HG02798 (cell line): ENCODE data around the gene EEA1.
"Not testable (repeated sequence)": the region's sequence is repeated elsewhere in the genome, so short reads cannot be mapped to it uniquely, and the experiment has no call there.

Experiments used
- ATAC-seq: cut with Tn5 transposase; IDR thresholded peaks from one replicate; pipeline ENCODE4 v1.9.1; 2021; ENCODE audit warnings: mild to moderate bottlenecking; ENCODE audit not compliant: unreplicated experiment, poor library complexity

The EEA1 gene

DNA sequence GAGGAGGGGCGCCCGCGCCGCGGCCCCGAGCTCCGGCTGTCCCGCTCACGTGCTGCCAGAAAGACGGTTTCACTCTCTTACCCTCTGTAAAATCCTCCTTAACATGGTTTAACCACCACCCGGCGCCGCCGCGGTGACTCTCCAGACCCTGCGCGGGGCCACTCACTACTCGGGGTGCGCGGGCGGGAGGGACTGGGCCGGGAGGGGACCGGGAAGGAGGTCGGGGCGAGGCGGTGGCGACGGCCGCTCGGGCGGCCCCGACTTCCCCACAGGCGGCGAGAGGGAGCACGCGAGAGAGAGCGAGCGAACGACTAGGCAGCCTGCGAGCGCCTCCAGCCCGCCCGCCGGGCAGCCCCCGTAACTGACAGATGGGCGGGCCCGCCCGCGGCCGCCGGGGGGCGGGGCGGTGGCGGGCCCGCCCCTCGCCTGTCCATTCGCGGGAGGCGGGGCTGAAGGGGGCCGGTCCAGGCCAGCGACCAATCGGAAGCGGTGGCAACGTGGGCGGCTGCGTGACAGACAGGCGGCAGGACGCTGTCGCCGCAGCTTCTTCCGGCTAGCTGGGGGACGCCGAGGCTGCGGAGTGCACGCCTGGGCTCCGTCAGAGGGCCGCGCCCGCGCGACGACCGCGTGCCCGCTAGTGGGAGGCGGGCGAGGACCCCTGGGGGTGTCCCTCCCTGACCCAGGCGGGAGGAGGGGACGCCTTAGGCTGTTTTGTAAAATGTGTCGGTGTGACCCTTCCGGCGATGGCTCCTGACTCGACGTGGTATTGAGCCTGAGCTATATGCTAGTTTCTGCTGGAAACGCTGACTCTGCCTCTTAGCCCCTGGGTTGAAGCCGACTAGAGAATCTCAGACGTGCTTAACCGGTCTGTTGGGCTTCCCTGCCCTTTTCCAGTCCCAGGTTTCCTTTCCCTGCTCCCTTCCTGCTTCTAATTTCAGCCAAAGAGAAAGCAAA is at the start of gene EEA1:
EEA1 (minus strand) TSS at position 334 of the 954 bp plus-strand sequence; CDS start at position 105, 229 bp downstream.
- ATAC-seq, result peak; percentile 91

DNA sequence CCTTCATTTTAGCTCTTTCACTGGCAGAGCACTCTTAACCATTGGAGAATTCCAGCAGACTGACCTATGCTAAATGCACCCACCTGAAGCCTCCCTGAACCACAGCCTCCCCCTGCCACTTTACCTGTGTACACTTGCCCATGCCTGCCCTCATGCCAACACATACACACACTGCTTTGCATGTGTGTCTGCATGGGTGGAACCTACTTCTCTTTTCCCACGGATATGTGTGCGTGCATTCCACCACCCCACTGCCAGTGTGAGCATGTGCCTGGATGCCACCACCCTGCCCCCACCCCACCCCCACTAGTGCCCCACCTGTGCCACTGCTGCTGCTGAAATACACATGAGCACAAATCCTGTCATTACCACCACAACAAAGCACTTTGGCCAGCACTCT is 49.5 kb upstream of the EEA1 start:
- no peak for ATAC-seq

DNA sequence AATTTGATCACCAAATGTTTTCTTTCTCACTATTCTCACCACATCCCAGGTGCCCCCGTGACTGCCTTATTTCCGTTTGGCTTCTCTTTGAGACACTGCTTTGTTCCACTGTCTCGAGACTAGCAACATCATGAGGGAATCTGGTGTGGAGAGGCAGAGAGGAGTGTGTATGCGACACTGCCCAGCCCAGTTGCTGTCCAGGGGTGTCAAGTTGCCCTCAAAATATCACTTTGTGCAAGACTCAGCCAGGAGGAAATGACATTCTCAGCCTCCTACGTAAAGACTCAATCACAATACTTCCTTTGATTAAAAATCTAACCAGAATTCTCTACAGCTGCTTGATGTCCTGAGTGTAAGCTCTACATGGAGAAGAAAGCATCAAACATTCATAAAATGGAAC is 48.2 kb upstream of the EEA1 start:
- no peak for ATAC-seq

DNA sequence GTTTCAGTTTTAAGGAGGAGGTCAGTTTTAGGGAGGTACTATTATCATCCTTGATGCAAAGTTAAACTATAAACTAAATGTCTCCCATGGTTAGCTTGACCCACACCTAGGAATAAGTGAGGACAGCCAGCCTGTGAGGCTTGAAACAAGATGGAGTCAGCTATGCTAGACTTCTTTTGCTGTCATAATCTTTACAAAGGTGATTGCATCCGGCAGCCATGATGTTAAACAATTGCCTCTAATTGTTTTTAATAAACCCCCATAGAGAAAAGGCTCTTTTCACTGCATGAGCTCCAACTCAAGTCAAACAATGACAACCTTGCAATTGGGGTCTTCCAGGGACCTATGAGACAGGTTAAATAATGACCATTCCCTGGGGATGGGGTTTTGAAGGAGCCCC is 45.7 kb upstream of the EEA1 start:
- no peak for ATAC-seq

DNA sequence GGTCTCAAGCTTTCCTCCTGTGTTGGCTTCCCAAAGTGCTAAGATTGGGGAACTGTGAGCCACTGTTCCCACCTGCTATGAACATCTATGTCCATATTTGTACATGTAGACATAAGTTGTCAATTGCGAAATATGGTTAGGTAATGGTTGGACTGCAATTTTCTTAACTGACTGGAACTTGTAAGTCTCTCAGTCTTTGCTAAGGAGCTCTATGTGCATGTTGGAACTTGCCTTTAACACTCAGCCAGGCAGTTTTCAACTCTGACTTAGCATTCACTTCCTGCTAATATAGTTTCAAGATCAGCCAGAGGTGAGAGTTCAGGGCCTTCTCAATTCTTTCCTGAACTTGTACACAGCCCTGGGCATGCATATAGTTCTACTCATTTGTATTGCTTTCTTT is 44.5 kb upstream of the EEA1 start:
- peak; percentile 58 for ATAC-seq

DNA sequence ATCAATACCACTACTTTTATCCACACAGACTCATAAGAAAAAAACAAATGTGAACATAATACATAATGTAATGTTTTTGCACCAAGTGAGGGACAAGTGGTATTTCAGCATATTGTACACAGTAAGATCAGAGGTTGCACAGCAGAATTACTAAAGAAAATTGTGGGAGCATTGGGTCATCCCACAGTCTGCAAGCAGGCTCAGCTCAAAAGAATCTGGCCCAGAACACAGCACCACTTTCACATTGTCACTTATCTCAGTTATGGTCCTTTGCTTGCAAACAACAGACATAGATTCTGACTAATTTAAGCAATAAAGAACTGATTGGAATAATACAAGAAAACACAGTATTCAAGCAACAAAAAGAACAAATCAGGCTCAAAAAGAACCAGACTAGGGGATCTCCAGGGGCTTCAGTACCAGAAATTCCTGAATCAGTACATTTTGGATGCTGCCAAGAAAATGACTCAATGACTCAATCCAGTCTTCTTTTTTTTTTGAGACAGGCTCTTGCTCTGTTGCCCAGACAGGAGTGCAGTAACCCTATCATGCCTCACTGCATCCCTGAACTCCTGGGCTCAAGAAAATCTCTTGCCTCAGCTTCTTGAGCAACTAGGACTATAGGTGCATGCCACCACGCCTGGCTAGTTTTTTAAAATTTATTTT is 42.9 kb upstream of the EEA1 start:
- ATAC-seq, result no peak

DNA sequence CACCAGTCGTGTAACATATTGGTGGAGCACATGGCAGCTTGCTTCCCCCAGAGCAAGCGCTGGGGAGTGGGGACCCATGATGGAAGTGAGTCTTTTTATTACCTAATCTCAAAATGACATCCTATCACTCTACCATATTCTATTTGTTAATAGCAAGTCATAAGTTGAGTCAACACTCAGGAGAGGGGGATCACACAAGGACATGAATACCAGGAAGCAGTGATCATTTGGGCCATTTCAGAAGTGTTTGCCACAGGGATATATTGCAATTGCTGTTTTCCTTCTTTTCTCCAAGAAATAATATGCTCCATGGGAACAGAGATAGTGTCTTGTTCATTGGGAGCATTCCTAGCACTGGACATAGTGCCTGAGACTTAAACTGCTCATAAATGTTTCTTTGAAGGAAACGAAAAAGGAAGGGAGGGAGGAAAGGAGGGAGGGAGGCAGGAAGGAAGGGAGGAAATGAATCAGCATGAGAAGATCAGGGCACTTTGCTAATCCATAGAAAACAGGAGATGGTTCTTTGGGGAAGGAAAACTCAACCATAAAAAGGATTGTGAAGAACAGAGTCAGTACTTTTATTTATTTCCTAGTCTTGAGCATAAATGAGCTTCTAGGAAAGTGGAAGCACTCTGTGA is 39.2 kb upstream of the EEA1 start:
- no peak for ATAC-seq

DNA sequence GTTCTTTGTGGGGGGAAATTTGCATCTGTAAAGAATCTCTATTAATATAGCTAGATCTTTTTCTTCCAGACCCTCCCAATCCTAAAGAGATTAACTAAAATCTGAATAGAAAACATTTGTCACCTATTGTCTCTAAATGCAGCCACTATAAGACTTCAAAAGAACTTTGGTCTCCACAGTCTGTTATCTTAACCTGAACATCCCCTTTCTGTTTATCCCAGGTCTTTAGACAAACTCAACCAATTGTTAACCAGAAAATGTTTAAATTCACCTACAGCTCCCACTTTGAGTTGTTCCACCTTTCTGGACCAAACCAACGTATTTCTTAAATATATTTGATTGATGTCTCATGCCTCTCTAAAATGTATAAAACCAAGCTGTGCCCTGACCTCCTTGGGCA is 35.3 kb upstream of the EEA1 start:
- not testable (repeated sequence) for ATAC-seq

DNA sequence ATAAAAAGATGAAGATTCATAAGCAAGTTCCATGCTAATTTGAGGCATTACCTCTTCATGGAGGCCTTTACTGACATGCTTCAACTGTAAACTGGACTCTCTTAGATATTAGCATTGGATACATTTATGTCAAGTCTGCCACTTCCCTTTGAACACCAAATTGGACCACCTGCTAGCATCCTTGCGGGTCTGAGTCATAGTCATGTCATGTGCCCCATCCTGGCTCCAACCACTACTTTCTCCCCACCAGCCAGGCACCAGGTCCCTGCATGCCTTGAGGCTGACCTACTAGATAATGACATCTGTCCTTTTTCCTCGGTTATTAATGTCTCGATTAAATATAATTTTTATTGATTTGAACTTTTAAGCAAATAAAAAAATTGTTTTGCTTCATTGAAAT is 32.9 kb upstream of the EEA1 start:
- no peak for ATAC-seq

DNA sequence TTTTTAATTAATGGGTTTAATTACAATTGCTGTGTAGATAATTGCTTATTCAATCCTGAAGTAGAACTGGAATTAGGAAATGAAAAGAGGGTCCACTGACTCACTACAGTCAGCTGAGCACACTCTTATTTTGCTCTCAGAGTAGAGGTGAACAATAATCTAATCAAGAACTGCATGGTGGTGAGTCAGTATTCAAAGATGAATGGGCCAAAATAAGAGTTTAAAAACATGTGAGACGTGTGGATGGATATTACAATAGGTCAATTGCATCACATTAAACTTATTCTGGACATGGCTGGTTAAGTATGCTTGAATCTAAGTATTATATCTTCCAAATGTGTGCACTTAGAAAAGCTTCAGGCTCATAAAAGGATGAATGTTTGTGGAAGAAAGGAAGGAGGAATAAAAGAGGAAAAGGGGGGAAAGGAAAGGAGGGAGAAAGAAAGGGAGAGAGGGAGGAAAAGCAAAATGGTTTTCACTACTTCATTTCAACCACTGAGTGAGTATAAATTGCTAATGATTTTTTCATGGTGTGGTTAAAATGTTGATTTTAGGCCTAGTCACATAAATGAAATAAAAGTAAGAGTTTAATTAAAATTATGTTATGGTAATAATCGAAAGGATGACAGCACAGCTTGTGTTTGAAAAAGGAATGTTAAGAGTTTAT is 27.0 kb upstream of the EEA1 start:
- ATAC-seq, result no peak

DNA sequence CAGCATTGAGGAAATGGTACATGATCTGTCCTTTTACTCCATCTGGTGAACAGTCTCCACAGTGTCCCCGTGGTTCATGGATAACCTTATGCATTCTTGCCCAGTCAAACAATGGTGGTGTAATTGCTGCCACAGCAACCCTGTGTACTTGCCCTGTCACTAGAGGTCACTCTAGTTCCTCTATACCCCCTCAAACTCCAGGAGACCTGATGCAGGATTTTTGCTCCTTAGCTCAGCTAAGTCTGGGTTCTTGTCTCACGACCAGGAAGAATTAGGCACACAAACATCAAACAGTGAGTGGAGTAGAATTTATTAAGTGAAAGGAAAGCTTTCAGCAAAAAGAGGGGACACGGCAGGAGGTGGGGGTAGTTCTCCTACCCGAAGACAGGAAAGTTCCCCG is 24.7 kb upstream of the EEA1 start:
- ATAC-seq, result no peak

DNA sequence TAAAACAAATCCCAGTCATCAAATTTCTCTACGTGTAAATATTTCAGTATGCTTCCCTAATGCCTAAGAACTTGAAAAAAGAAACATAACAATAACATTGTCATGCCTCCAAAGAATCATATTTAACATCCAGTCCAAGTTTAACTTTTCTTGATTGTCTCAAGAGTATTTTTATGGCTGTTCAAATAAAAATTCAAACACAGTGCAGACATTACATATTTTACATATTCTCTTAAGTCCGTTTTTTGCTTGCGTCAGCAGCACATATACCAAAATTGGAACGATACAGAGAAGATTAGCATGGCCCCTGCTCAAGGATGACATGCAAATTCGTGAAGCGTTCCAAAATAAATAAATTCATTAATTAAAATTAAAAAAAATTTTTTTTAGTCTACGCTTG is 23.3 kb upstream of the EEA1 start:
- no peak for ATAC-seq

DNA sequence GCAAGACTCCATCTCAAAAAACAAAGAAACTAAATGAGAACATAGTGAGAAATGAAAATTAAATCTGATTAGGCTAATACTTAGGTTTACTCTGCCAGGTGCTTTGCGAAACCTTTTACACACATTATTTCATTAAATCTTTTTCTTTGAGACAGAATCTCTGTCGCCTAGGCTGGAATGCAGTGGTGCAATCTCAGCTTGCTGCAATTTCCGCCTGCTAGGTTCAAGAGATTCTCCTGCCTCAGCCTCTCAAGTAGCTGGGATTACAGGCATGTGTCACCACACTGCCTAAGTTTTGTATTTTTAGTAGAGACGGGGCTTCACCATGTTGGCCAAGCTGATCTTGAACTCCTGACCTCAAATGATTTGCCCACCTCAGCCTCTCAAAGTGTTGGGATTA is 21.9 kb upstream of the EEA1 start:
- ATAC-seq, result no peak

DNA sequence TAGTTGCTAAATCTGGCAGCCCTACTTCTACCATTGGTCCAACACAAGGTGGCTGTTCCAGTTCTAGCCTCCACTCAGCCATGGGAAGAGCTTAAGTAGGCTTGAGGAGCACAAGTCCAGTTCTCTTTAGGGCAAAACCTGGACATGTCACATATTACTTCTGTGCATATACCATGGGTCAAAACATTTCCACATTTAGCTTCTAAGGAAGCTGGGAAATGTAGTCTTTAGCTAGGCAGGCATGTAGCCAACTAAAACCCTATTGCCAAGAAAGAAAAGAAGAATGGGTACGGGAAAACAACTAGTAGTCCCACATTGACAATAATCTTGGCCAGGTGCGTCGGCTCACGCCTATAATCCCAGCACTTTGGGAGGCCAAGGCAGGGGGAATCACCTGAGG is 20.9 kb upstream of the EEA1 start:
- no peak for ATAC-seq

DNA sequence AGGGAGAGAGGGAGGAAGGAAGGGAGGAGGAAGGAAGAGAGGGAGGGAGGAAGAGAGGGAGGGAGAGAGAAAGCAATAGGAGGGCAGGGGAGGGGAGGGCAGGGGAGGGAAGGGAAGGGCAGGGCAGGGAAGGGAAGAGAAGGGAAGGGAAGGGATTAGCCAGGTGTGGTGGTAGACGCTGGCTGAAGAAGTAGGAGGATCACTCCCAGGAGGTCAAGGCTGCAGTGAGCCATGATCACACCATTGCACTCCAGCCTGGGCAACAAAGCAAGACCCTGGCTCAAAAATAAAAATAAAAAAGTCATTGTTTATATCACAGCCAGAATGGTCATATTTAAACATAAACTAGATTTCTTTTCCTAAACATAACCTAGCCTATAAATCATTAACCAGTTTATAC is 20.4 kb upstream of the EEA1 start:
- no peak for ATAC-seq

DNA sequence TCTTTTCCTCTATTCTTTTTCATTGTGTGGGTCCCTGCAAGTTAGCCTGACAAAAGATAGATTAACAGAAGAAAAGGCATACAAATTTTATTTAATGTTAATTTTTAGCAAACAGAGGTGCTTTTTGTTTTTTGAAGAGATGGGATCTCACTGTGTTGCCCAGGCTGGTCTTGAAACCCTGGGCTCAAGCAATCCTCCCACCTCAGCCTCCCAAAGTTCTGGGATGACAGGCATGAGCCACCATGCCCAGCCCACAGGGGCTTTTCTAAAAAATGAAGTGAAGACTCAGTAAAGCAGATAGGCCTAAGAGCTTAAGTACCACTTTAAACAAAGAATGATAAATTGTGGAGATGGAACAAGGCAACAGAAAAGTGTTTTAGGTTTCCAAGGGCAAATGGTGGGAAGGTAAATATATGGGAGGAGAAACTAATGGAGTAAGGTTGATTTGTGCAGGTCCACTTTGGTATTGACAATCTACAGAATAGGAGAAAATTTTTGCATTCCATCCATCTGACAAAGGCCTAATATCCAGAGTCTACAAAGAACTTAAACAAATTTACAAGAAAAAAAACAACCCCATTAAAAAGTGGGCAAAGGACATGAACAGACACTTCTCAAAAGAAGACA is 18.6 kb upstream of the EEA1 start:
- no peak for ATAC-seq

DNA sequence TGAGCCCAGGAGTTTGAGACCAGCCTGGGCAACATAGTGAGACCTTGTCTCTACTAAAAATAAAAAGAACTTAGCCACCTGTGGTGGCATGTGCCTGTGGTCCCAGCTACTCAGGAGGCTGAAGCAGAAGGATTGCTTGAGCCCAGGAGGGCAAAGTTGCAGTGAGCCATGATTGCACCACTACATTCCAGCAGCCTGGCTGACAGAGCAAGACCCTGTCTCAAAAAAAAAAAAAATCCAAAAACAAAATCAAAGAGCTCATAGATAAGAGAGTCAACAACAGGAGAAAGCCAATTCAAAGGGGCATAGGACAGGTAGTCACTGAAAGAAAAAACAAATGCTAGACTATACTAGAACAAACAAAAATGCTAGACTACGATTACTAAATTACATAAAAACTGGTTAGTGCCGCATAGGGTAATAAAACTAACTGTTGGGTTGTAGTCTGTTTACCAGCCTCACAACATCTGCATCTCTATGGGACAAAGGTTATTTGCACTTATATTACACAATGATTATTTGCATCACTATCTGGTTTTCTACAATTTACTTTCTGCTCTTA is 16.6 kb upstream of the EEA1 start:
- no peak for ATAC-seq

DNA sequence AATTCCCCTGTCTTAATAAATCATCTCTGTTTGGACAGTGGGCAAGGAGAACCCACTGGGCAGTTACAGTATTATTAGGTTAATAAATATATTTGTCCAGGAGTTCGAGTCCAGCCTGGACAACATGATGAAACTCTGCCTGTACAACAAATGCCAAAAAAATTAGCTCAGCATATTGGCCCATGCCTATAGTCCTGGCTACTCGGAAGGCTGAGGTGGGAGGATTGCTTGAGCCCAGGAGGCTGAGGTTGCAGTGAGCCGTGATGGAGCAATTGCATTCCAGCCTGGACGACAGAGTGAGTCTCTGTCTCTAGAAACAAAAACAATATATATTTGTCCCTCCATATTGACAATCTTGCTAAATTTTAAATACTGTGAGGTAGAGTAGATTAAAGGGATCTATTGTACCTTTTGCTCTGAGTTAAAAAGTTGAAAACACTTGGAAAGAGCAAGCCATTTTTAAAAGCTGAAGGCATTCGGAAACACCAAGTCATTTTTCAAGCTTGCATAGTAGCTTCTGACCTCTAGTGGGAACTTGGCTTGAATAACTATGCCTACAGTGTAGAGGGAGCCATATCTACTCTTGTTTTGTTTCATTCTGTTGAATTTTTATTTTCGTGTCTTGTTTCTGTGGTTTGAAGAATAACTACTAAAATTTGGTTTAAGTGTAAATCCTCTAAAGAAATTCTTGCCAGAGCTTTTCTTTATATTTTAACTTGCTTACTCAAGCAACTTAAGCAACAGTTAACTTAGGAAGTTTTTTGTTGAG is 14.6 kb upstream of the EEA1 start:
- ATAC-seq, result peak; percentile 61

DNA sequence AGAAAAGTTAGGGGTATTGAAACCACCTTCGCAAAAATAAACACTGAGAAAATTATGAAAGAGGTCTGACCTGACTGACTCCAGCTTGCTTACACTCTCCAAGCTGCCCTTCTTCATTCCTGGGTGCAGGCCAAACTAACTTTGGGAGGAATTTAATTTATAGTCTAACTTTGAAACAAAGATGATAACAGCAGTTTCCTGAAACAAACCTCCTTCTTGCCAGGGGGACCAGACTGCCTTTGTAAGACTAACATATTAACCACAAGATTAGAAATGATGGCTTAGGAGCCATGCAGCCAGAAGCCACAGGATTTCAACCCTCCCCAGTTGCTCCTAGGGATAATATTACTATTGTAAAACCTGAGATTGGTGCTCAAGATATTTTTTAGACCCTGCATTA is 13.8 kb upstream of the EEA1 start:
- ATAC-seq, result no peak
